HepG2 (cell line): Measurements from ENCODE around the gene SLC35B4. TPM values are rescaled to one million over a fixed set of nuclear protein-coding genes. Genes with fewer than 3 reads are reported as not detected.
A peak's percentile ranks its signal among the peaks of the same experiment; 100 is the strongest.
"Not testable (repeated sequence)": the region's sequence is repeated elsewhere in the genome, so short reads cannot be mapped to it uniquely, and the experiment has no call there.

Experiments used
- ATAC-seq: fragments of 200-7000 bp; cut with Tn5 transposase; 3 replicates; pipeline ENCODE4 v1.9.1; 2020; ENCODE audit warnings: mild to moderate bottlenecking, moderate library complexity
- BruUV-seq: library from RNA; stranded (reverse); fragments of 400-500 nt; replicated peaks from 2 replicates; lab custom pipeline; 2021; lab: Mats Ljungman, UMichigan
- CTCF ChIA-PET: fragments of 300-600 bp; formaldehyde crosslinking; extraction: SDS; loops from one replicate; lab custom pipeline; 2021; ENCODE audit warnings: low total read pairs, inconsistent platforms, low intra/inter-chr PET ratio; lab: Yijun Ruan, JAX
- POLR2A ChIA-PET: fragments of 350-600 bp; sonication (Branson Sonifier 250); formaldehyde crosslinking; loops from one replicate; lab custom pipeline; 2020; ENCODE audit warnings: antibody characterized with exemption, inconsistent platforms; lab: Yijun Ruan, JAX
- DNase-seq: peaks from one replicate; pipeline ENCODE4 v3.0.0-alpha.2; 2015; ENCODE audit warnings: low spot score
- FAIRE-seq: peaks from 3 replicates; lab custom pipeline; 2011; peaks lifted over from hg19 to GRCh38; lab: Jason Lieb, UNC
- H2AFZ ChIP-seq: one replicate; pipeline ENCODE4 v1.6.1; 2011; ENCODE audit warnings: low read length, inconsistent platforms
- H3K27ac ChIP-seq: fragments of 300-600 bp; 3 replicates; pipeline ENCODE4 v1.8.0; 2011; ENCODE audit warnings: mixed run types, mild to moderate bottlenecking, mixed read lengths, low read length, inconsistent platforms; ENCODE audit not compliant: insufficient read depth; ENCODE audit errors: extremely low read length
- H3K27me3 ChIP-seq, 2 experiments: fragments of 200-600 bp in 1 of 2; 2 replicates in 1 of 2; 3 replicates in 1 of 2; pipeline versions ENCODE4 v1.6.0 to v1.8.0; 2011; ENCODE audit warnings: low read length in 2 of 2, mild to moderate bottlenecking in 2 of 2, moderate library complexity in 2 of 2, inconsistent platforms in 1 of 2; ENCODE audit not compliant: insufficient read depth in 2 of 2, control insufficient read depth in 1 of 2
- H3K36me3 ChIP-seq, 2 experiments: fragments of 200-600 bp in 1 of 2; replicated peaks in 1 of 2; 2 replicates in 1 of 2; 3 replicates in 1 of 2; pipeline versions ENCODE4 v1.5.1 to v1.8.0; 2011; ENCODE audit warnings: low read length in 2 of 2, inconsistent platforms in 1 of 2; ENCODE audit not compliant: insufficient read depth in 2 of 2, control insufficient read depth in 1 of 2
- H3K4me1 ChIP-seq: 2 replicates; pipeline ENCODE4 v1.5.1; 2012; ENCODE audit warnings: low read length, inconsistent platforms; ENCODE audit not compliant: insufficient read depth
- H3K4me2 ChIP-seq: 2 replicates; pipeline ENCODE4 v1.6.0; 2011; ENCODE audit warnings: low read depth, low read length, inconsistent platforms
- H3K4me3 ChIP-seq, 3 experiments: fragments of 200-600 bp in 1 of 3; sonication (generic), shearing (Covaris generic) in 1 of 3; replicated peaks in 1 of 3; 2 replicates each; pipeline ENCODE4 v1.5.1; 2011 to 2016; ENCODE audit warnings: low read length in 3 of 3, inconsistent platforms in 2 of 3, low read depth in 2 of 3, mild to moderate bottlenecking in 2 of 3, control low read depth in 1 of 3, mixed read lengths in 1 of 3; ENCODE audit not compliant: insufficient read depth in 1 of 3
- H3K79me2 ChIP-seq: one replicate; pipeline ENCODE4 v1.6.1; 2011; ENCODE audit warnings: low read length, inconsistent platforms; ENCODE audit not compliant: insufficient read depth
- H3K9ac ChIP-seq: 2 replicates; pipeline ENCODE4 v1.6.0; 2011; ENCODE audit warnings: mild to moderate bottlenecking, low read depth, low read length, inconsistent platforms; ENCODE audit not compliant: insufficient read depth
- H3K9me3 ChIP-seq: 2 replicates; pipeline ENCODE4 v1.5.1; 2012; ENCODE audit warnings: mild to moderate bottlenecking, low read length
- H4K20me1 ChIP-seq: 2 replicates; pipeline ENCODE4 v1.6.0; 2011; ENCODE audit warnings: inconsistent platforms, mild to moderate bottlenecking, low read length, moderate library complexity; ENCODE audit not compliant: insufficient read depth
- CREB1 ChIP-seq, 2 experiments: fragments of 450-650 bp in 1 of 2; IDR thresholded peaks; 2 replicates each; pipeline ENCODE4 v1.6.1; 2016 to 2017; ENCODE audit warnings: control low read depth in 1 of 2, mild to moderate bottlenecking in 1 of 2, missing compliant biosample characterization in 1 of 2, missing genetic modification characterization in 1 of 2
- MED13 ChIP-seq: sonication (generic); formaldehyde crosslinking; IDR thresholded peaks from 2 replicates; pipeline ENCODE4 v1.5.0; 2020; ENCODE audit warnings: missing genetic modification reagents
- WGBS: methylation state at CpG from one replicate; pipeline ENCODE4 v1.1.6; 2017; ENCODE audit warnings: low lambda C conversion rate; 5-methylcytosine and 5-hydroxymethylcytosine counted together
- in situ Hi-C: cut with HindIII; loops from 2 replicates; pipeline ENCODE4 v1.10.0; 2017; ENCODE audit warnings: low pct_unique_long_range_greater_than_20kb; ENCODE audit not compliant: extremely low pct_ligation_motif_present
- intact Hi-C: fragments of 100-400 bp; cut with micrococcal nuclease; formaldehyde crosslinking; loops from one replicate; pipeline ENCODE4 v1.10.0; 2022; ENCODE audit not compliant: unreplicated experiment
- polyA plus RNA-seq, 8 experiments: library from polyadenylated mRNA; depleted of rRNA in 3 of 8; stranded (reverse) in 7 of 8; unstranded in 1 of 8; fragments of >200 nt; fragmentation: Illumina TruSeq in 4 of 8; extraction: Trizol in 4 of 8; gene quantifications; 2 replicates each; pipeline versions ENCODE4 v1.2.1 to v1.2.3, GENCODE V29; 2011 to 2016; ENCODE audit warnings: low read depth in 4 of 8, missing spikeins in 1 of 8, mixed read lengths in 1 of 8; ENCODE audit not compliant: insufficient read depth in 1 of 8
- total RNA-seq, 5 experiments: library from RNA; depleted of rRNA; stranded (reverse); fragments of >200 nt; fragmentation: Illumina TruSeq; extraction: Trizol; gene quantifications; 2 replicates each; pipeline ENCODE4 v1.2.3, GENCODE V29; 2016; ENCODE audit warnings: low read depth in 1 of 5
- TF ChIP-seq, protein P1 (sequence below): IDR thresholded peaks from 2 replicates; pipeline ENCODE4 v1.6.1; 2016; ENCODE audit warnings: low read depth, missing genetic modification reagents, missing compliant biosample characterization
- TF ChIP-seq, protein P2 (sequence below): IDR thresholded peaks from 2 replicates; pipeline ENCODE4 v1.6.1; 2016; ENCODE audit warnings: low read depth

Gene SLC35B4
- total and polyA plus RNA-seq, 2 of the 13 experiments (the other 11 are each of a cell fraction or from before 2014, with no cell fraction given), result 17.1 to 17.8 TPM

DNA sequence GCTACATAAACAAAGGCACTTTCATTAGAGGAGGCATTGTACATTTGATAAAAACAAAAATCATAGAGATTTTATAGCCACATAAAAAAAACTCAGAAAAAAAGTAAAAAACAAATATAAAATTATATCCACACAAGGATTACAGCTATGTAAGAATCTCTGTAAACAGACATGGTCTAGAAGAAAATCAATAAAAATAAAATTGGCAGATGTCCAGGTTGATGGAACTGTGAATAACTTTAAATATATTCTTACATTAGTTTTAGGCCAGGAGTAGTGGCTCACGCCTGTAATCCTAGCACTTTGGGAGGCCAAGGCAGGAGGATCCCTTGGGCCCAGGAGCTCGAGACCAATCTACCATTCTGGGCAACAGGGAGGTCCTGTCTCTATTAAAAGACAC is 19.2 kb downstream of the SLC35B4 start (continued):
- TF ChIP-seq, protein P1, sequence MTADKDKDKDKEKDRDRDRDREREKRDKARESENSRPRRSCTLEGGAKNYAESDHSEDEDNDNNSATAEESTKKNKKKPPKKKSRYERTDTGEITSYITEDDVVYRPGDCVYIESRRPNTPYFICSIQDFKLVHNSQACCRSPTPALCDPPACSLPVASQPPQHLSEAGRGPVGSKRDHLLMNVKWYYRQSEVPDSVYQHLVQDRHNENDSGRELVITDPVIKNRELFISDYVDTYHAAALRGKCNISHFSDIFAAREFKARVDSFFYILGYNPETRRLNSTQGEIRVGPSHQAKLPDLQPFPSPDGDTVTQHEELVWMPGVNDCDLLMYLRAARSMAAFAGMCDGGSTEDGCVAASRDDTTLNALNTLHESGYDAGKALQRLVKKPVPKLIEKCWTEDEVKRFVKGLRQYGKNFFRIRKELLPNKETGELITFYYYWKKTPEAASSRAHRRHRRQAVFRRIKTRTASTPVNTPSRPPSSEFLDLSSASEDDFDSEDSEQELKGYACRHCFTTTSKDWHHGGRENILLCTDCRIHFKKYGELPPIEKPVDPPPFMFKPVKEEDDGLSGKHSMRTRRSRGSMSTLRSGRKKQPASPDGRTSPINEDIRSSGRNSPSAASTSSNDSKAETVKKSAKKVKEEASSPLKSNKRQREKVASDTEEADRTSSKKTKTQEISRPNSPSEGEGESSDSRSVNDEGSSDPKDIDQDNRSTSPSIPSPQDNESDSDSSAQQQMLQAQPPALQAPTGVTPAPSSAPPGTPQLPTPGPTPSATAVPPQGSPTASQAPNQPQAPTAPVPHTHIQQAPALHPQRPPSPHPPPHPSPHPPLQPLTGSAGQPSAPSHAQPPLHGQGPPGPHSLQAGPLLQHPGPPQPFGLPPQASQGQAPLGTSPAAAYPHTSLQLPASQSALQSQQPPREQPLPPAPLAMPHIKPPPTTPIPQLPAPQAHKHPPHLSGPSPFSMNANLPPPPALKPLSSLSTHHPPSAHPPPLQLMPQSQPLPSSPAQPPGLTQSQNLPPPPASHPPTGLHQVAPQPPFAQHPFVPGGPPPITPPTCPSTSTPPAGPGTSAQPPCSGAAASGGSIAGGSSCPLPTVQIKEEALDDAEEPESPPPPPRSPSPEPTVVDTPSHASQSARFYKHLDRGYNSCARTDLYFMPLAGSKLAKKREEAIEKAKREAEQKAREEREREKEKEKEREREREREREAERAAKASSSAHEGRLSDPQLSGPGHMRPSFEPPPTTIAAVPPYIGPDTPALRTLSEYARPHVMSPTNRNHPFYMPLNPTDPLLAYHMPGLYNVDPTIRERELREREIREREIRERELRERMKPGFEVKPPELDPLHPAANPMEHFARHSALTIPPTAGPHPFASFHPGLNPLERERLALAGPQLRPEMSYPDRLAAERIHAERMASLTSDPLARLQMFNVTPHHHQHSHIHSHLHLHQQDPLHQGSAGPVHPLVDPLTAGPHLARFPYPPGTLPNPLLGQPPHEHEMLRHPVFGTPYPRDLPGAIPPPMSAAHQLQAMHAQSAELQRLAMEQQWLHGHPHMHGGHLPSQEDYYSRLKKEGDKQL (CRISPR knock-in tag), result no peak
- no peak for TF ChIP-seq MED13
- TF ChIP-seq, protein P2, sequence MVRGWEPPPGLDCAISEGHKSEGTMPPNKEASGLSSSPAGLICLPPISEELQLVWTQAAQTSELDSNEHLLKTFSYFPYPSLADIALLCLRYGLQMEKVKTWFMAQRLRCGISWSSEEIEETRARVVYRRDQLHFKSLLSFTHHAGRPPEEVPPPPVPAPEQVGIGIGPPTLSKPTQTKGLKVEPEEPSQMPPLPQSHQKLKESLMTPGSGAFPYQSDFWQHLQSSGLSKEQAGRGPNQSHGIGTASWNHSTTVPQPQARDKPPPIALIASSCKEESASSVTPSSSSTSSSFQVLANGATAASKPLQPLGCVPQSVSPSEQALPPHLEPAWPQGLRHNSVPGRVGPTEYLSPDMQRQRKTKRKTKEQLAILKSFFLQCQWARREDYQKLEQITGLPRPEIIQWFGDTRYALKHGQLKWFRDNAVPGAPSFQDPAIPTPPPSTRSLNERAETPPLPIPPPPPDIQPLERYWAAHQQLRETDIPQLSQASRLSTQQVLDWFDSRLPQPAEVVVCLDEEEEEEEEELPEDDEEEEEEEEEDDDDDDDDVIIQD, result no peak
- TF ChIP-seq, all 625 proteins: peak for 0

DNA sequence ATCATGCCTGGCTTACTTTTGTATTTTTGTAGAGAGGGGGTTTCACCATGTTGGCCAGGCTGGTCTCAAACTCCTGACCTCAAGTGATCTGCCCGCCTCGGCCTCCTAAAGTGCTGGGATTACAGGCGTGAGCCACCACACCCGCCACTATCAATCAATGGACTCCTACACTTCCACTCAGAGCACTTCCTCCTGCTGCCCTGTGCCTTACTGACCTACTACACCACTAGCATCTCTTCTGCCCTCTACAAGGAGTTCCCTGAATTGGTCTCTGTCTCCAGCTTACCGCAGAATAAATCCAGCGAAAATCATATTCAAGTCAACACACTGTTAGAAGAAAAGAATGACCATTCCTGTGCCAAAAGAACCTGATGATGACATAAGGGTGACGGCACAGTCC is 20.7 kb downstream of the SLC35B4 start:
- H3K4me2 ChIP-seq; POLR2A ChIA-PET; H3K27me3 ChIP-seq; BruUV-seq; DNase-seq; CTCF ChIA-PET; ATAC-seq; H3K27ac ChIP-seq; H3K9ac ChIP-seq; H2AFZ ChIP-seq; H3K9me3 ChIP-seq; FAIRE-seq; intact Hi-C loops; in situ Hi-C loops; H3K79me2 ChIP-seq; H3K4me3 ChIP-seq; H4K20me1 ChIP-seq; TF ChIP-seq CREB1 (CRISPR knock-in tag; IDR thresholded peaks at IDR 0.05): not testable (repeated sequence)
- Histone ChIP-seq H3K36me3 (peaks cover 4 to 29% of the 10 kb centered on the region in 2 experiments; a peak in 4 of 5 replicates), H3K4me1 (peaks cover 19% of the 10 kb centered on the region)
- 99% methylated on average over 7 of the region's 7 CpGs for WGBS
- 0 out of 2 replicates have a peak, but pooled peaks have one; percentile 10 for TF ChIP-seq CREB1 (IDR thresholded peaks at IDR 0.05)
